H9 (cell line): ENCODE results near the gene NR1D1. TPM values are rescaled to one million over a fixed set of nuclear protein-coding genes. Genes with fewer than 3 reads are reported as not detected.

ENCODE experiments used
- DNase-seq: peaks from one replicate; pipeline ENCODE4 v3.0.0-alpha.2; 2017
- H2AFZ ChIP-seq: one replicate; pipeline ENCODE4 v1.6.1; 2013; ENCODE audit warnings: mild to moderate bottlenecking, low read length, control low read depth, moderate library complexity
- H2AK5ac ChIP-seq: 2 replicates; pipeline ENCODE4 v1.6.1; 2013; ENCODE audit warnings: low read length, control low read depth, mixed read lengths; ENCODE audit not compliant: insufficient read length
- H2BK120ac ChIP-seq: one replicate; pipeline ENCODE4 v1.6.1; 2013; ENCODE audit warnings: low read depth, mild to moderate bottlenecking, low read length, control low read depth, inconsistent platforms; ENCODE audit not compliant: poor library complexity, severe bottlenecking
- H2BK12ac ChIP-seq: 2 replicates; pipeline ENCODE4 v1.6.1; 2013; ENCODE audit warnings: low read length, control low read depth, mixed read lengths, low read depth; ENCODE audit not compliant: insufficient read length
- H2BK15ac ChIP-seq: 2 replicates; pipeline ENCODE4 v1.6.1; 2013; ENCODE audit warnings: low read depth, low read length, control low read depth
- H2BK20ac ChIP-seq: one replicate; pipeline ENCODE4 v1.6.1; 2013; ENCODE audit warnings: low read depth, mild to moderate bottlenecking, low read length, control low read depth, inconsistent platforms; ENCODE audit not compliant: poor library complexity, severe bottlenecking
- H2BK5ac ChIP-seq: 2 replicates; pipeline ENCODE4 v1.6.1; 2013; ENCODE audit warnings: low read length, control low read depth, mixed read lengths; ENCODE audit not compliant: insufficient read length
- H3K14ac ChIP-seq: 2 replicates; pipeline ENCODE4 v1.6.1; 2013; ENCODE audit warnings: low read length, control low read depth; ENCODE audit not compliant: insufficient read depth
- H3K18ac ChIP-seq: 2 replicates; pipeline ENCODE4 v1.6.1; 2013; ENCODE audit warnings: low read depth, mild to moderate bottlenecking, mixed read lengths, low read length, control low read depth; ENCODE audit not compliant: insufficient read length
- H3K23ac ChIP-seq: 2 replicates; pipeline ENCODE4 v1.6.1; 2013; ENCODE audit warnings: low read length, control low read depth, mixed read lengths, low read depth; ENCODE audit not compliant: insufficient read length
- H3K23me2 ChIP-seq: 2 replicates; pipeline ENCODE4 v1.6.1; 2013; ENCODE audit warnings: low read depth, mild to moderate bottlenecking, mixed read lengths, low read length, control low read depth; ENCODE audit not compliant: insufficient read length, poor library complexity, severe bottlenecking
- H3K27ac ChIP-seq: 2 replicates; pipeline ENCODE4 v1.5.1; 2013; ENCODE audit warnings: low read length, control low read depth, mixed read lengths, low read depth; ENCODE audit not compliant: insufficient read length
- H3K27me3 ChIP-seq: 2 replicates; pipeline ENCODE4 v1.6.1; 2013; ENCODE audit warnings: low read length, control low read depth, inconsistent platforms; ENCODE audit not compliant: insufficient read depth
- H3K4ac ChIP-seq: 2 replicates; pipeline ENCODE4 v1.6.1; 2013; ENCODE audit warnings: low read depth, mild to moderate bottlenecking, control low read depth, inconsistent platforms, low read length, moderate library complexity
- H3K4me1 ChIP-seq: 2 replicates; pipeline ENCODE4 v1.6.1; 2013; ENCODE audit warnings: low read length, control low read depth, inconsistent platforms; ENCODE audit not compliant: insufficient read depth
- H3K4me2 ChIP-seq: 2 replicates; pipeline ENCODE4 v1.6.1; 2013; ENCODE audit warnings: low read length, control low read depth, mixed read lengths; ENCODE audit not compliant: insufficient read length, insufficient read depth
- H3K56ac ChIP-seq: 2 replicates; pipeline ENCODE4 v1.6.1; 2013; ENCODE audit warnings: low read depth, mild to moderate bottlenecking, mixed read lengths, low read length, control low read depth; ENCODE audit not compliant: insufficient read length
- H3K79me1 ChIP-seq: 2 replicates; pipeline ENCODE4 v1.6.1; 2013; ENCODE audit warnings: low read depth, mild to moderate bottlenecking, moderate library complexity, low read length, control low read depth, inconsistent platforms; ENCODE audit not compliant: insufficient read depth, poor library complexity, severe bottlenecking
- H3K79me2 ChIP-seq: 2 replicates; pipeline ENCODE4 v1.6.1; 2013; ENCODE audit warnings: low read length, control low read depth, inconsistent platforms; ENCODE audit not compliant: insufficient read depth
- H3K9ac ChIP-seq: 2 replicates; pipeline ENCODE4 v1.6.1; 2013; ENCODE audit warnings: low read length, control low read depth, mixed read lengths; ENCODE audit not compliant: insufficient read length; ENCODE audit errors: extremely low read depth
- H3K9me3 ChIP-seq: one replicate; pipeline ENCODE4 v1.6.1; 2013; ENCODE audit warnings: low read depth, low read length, inconsistent platforms; ENCODE audit not compliant: control insufficient read depth
- H3T11ph ChIP-seq: one replicate; pipeline ENCODE4 v1.6.1; 2013; ENCODE audit warnings: mild to moderate bottlenecking, low read length, control low read depth, inconsistent platforms
- H4K20me1 ChIP-seq: one replicate; pipeline ENCODE4 v1.6.1; 2013; ENCODE audit not compliant: control insufficient read depth, insufficient read length, insufficient read depth
- H4K5ac ChIP-seq: 2 replicates; pipeline ENCODE4 v1.6.1; 2013; ENCODE audit warnings: low read depth, mild to moderate bottlenecking, mixed read lengths, low read length, control low read depth; ENCODE audit not compliant: insufficient read length
- H4K8ac ChIP-seq: replicated peaks from 2 replicates; pipeline ENCODE4 v1.6.1; 2013; ENCODE audit warnings: low read length, control low read depth, mixed read lengths, low read depth; ENCODE audit not compliant: insufficient read length
- H4K91ac ChIP-seq: 2 replicates; pipeline ENCODE4 v1.6.1; 2013; ENCODE audit warnings: low read depth, mild to moderate bottlenecking, moderate library complexity, mixed read lengths, low read length, control low read depth; ENCODE audit not compliant: insufficient read length
- H3K27ac Mint-ChIP-seq, 3 experiments: 2 replicates in 2 of 3; 3 replicates in 1 of 3; pipeline ENCODE4 v1.8.0; 2020 to 2021; ENCODE audit warnings: mixed read lengths in 3 of 3, mild to moderate bottlenecking in 1 of 3, moderate library complexity in 1 of 3
- H3K27me3 Mint-ChIP-seq: 2 replicates; pipeline ENCODE4 v1.8.0; 2021; ENCODE audit warnings: low read depth, mild to moderate bottlenecking, moderate library complexity, mixed read lengths
- H3K36me3 Mint-ChIP-seq, 3 experiments: 2 replicates in 2 of 3; 3 replicates in 1 of 3; pipeline ENCODE4 v1.8.0; 2020 to 2021; ENCODE audit warnings: low read depth in 3 of 3, mixed read lengths in 3 of 3; ENCODE audit not compliant: insufficient read depth in 1 of 3
- H3K4me1 Mint-ChIP-seq, 2 experiments: 2 replicates each; pipeline ENCODE4 v1.8.0; 2020; ENCODE audit warnings: mixed read lengths in 2 of 2
- H3K4me3 Mint-ChIP-seq, 2 experiments: 2 replicates in 1 of 2; 3 replicates in 1 of 2; pipeline ENCODE4 v1.8.0; 2020 to 2021; ENCODE audit warnings: mild to moderate bottlenecking in 2 of 2, mixed read lengths in 2 of 2, moderate library complexity in 1 of 2
- H3K9me3 Mint-ChIP-seq, 2 experiments: 2 replicates in 1 of 2; 3 replicates in 1 of 2; pipeline ENCODE4 v1.8.0; 2020; ENCODE audit warnings: mild to moderate bottlenecking in 2 of 2, mixed read lengths in 2 of 2, moderate library complexity in 1 of 2
- WGBS: extraction: QIAGEN DNeasy Blood & Tissue Kit; methylation state at CpG from one replicate; pipeline ENCODE4 v1.1.7; 2013; ENCODE audit warnings: missing lambda C conversion rate, low lambda C conversion rate, mixed read lengths; ENCODE audit not compliant: insufficient read length; ENCODE audit errors: extremely low coverage; 5-methylcytosine and 5-hydroxymethylcytosine counted together
- total RNA-seq: library from RNA; stranded (reverse); gene quantifications from 2 replicates; pipeline ENCODE4 v1.2.1, GENCODE V29; 2021
- TF ChIP-seq, protein P1 (sequence below): fragments of 200-600 bp; sonication (generic); conservative IDR thresholded peaks from 3 replicates; pipeline ENCODE4 v1.8.0; 2021; ENCODE audit warnings: antibody characterized with exemption, mild to moderate bottlenecking

Gene NR1D1
- total RNA-seq, 1 experiment from 2014 or later, result 8.6 TPM

GRCh38 chr17:40097931-40098845 is 2.2 kb downstream of the NR1D1 start:
- DNase-seq, result no peak
- H3K4me3 Mint-ChIP-seq, result peak overlapping the region; percentile 70 to 82
- no peak overlapping the region for H4K91ac ChIP-seq
- H3K18ac ChIP-seq, result peak overlapping the region; percentile 27
- H3K9me3 ChIP-seq, result no peaks in the 10 kb centered on the region
- peaks cover 0 to 7% of the 10 kb centered on the region in 2 experiments; a peak in 2 of 5 replicates for H3K9me3 Mint-ChIP-seq
- peaks cover 39 to 51% of the 10 kb centered on the region in 2 experiments for H3K4me1 Mint-ChIP-seq
- H3K14ac ChIP-seq, result no peak overlapping the region
- no peak overlapping the region for H3K9ac ChIP-seq
- H3K4me2 ChIP-seq, result no peak overlapping the region
- no peak overlapping the region for H3K27ac ChIP-seq
- no peak overlapping the region for H2BK15ac ChIP-seq
- H4K8ac ChIP-seq, result no peak overlapping the region
- H3K36me3 Mint-ChIP-seq, result peaks cover 30 to 51% (median 31%) of the 10 kb centered on the region in 3 experiments
- H2BK5ac ChIP-seq, result no peak overlapping the region
- H3K27ac Mint-ChIP-seq, result peak overlapping the region in 2 of 3 experiments; percentile 27 to 96; a peak in 6 of 7 replicates
- WGBS, result no CpG with 5 or more reads among the region's 9 CpGs
- no peaks in the 10 kb centered on the region for H3K79me2 ChIP-seq
- H2BK12ac ChIP-seq, result peak overlapping the region; percentile 27
- H3K27me3 Mint-ChIP-seq, result peaks cover 36% of the 10 kb centered on the region
- H3T11ph ChIP-seq, result no peak overlapping the region
- no peak overlapping the region for H2AK5ac ChIP-seq
- no peak overlapping the region for H3K23ac ChIP-seq
- H3K27me3 ChIP-seq, result peaks cover 8% of the 10 kb centered on the region; the same call in 1 of the 2 replicates
- H3K23me2 ChIP-seq, result peaks cover 15% of the 10 kb centered on the region
- TF ChIP-seq, protein P1, sequence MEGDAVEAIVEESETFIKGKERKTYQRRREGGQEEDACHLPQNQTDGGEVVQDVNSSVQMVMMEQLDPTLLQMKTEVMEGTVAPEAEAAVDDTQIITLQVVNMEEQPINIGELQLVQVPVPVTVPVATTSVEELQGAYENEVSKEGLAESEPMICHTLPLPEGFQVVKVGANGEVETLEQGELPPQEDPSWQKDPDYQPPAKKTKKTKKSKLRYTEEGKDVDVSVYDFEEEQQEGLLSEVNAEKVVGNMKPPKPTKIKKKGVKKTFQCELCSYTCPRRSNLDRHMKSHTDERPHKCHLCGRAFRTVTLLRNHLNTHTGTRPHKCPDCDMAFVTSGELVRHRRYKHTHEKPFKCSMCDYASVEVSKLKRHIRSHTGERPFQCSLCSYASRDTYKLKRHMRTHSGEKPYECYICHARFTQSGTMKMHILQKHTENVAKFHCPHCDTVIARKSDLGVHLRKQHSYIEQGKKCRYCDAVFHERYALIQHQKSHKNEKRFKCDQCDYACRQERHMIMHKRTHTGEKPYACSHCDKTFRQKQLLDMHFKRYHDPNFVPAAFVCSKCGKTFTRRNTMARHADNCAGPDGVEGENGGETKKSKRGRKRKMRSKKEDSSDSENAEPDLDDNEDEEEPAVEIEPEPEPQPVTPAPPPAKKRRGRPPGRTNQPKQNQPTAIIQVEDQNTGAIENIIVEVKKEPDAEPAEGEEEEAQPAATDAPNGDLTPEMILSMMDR, result no peak
- no peak overlapping the region for H2BK20ac ChIP-seq
- H3K56ac ChIP-seq, result no peak overlapping the region
- no peak overlapping the region; the same call in 1 of the 2 replicates for H3K4ac ChIP-seq
- H4K20me1 ChIP-seq, result no peaks in the 10 kb centered on the region
- H2BK120ac ChIP-seq, result no peak overlapping the region
- no peaks in the 10 kb centered on the region for H3K79me1 ChIP-seq
- H4K5ac ChIP-seq, result no peak overlapping the region
- H3K4me1 ChIP-seq, result peaks cover 6% of the 10 kb centered on the region; the same call in 1 of the 2 replicates
- H2AFZ ChIP-seq, result no peak overlapping the region
